GM12864 (cell line): Measurements from ENCODE around the gene PRCP.

Experiments used
- DNase-seq: peaks from one replicate; pipeline ENCODE4 v3.0.0-alpha.2; 2011; ENCODE audit warnings: low read depth
- H3K4me3 ChIP-seq: 2 replicates; pipeline ENCODE4 v1.5.1; 2011; ENCODE audit warnings: mild to moderate bottlenecking, low read depth, low read length, control low read depth
- TF ChIP-seq, protein P1 (sequence below): IDR thresholded peaks from 2 replicates; pipeline ENCODE4 v1.5.1; 2011; ENCODE audit warnings: low read depth, mild to moderate bottlenecking, moderate library complexity, low read length, control low read depth, inconsistent platforms; ENCODE audit errors: missing control alignments

The PRCP gene

DNA sequence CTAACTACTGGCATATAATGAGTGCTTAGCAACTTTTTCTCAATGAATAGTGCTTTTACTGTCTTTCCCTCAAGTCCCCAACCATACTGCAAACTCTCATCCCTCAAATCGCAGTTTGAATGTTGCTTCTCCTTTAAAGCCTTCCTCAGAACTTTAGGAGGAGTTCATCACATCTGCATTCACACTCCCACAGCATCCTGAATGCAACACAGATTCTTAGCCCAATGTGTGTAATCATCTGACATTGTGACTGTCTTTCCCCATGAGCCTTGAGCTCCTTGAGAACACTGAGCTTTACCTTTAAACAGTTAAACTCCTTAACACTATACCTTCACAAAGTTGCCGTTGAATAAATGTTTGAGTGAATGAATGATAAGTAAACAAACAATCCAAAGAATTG lies 84.8 kb downstream of the PRCP start:
- no peak for DNase-seq
- TF ChIP-seq, protein P1, sequence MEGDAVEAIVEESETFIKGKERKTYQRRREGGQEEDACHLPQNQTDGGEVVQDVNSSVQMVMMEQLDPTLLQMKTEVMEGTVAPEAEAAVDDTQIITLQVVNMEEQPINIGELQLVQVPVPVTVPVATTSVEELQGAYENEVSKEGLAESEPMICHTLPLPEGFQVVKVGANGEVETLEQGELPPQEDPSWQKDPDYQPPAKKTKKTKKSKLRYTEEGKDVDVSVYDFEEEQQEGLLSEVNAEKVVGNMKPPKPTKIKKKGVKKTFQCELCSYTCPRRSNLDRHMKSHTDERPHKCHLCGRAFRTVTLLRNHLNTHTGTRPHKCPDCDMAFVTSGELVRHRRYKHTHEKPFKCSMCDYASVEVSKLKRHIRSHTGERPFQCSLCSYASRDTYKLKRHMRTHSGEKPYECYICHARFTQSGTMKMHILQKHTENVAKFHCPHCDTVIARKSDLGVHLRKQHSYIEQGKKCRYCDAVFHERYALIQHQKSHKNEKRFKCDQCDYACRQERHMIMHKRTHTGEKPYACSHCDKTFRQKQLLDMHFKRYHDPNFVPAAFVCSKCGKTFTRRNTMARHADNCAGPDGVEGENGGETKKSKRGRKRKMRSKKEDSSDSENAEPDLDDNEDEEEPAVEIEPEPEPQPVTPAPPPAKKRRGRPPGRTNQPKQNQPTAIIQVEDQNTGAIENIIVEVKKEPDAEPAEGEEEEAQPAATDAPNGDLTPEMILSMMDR: no peak

DNA sequence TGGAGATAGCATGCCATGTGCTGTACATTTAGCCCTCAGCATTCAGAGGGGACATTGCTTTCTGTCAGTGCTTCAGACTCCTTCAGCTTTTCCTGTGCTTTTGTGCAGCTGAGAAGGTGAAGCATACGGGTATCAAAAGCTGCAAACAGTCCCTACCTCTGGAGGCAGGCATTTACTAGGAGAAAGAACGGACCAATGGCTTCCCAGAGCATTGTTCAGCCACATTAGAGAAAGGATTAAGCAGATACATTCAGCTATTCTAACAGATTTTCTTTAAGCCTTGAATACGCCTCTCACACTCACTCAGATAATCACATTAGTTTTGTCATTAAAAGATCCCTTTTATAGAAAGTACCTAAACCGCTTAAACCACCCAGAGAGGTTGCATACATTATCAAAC lies 85.9 kb downstream of the PRCP start:
- no peak overlapping the region for H3K4me3 ChIP-seq
- TF ChIP-seq, protein P1: no peak
- no peak for DNase-seq

More for the DNA sequence above, 84.8 kb downstream of the PRCP start:
- H3K4me3 ChIP-seq: no peak overlapping the region

DNA sequence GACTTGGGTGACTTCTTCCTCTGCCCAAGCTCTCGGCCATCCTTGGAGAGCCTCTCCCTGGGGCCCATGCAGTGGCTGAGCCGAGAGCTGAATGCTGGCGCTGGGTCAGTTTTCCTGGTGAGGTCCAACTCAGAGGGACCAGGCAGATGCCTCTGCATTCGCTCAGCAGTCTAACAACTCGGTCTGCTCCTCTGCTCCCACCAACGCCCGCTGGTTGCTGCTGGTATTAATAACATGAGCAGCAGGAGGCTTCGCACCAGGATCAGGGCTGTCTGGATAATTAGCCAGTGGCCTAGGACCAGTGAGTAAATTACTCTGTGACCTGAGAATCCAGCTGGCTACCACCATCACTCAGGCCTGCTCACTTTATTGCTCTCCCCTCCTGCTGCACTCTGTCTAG lies 88.9 kb downstream of the PRCP start:
- no peak for DNase-seq
- TF ChIP-seq, protein P1: no peak
- H3K4me3 ChIP-seq: no peak overlapping the region

DNA sequence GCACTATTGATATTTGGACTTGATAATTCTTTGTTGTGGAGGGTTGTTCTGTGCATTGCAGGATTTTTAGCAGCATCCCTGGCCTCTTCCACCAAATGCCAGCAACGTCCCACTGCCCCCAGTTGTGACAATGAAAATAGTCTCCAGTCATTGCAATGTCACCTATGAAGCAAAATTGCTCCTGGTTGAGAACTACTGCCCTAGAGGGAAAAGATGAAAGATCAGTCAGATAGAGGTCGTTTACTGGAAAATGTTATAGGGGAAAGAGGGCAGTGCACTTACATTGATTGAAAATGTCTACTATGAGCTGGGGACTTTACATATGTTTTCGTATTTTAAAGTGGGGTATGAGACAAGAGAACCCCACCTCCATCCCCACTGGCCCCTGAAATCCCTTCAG lies 89.5 kb downstream of the PRCP start:
- no peak overlapping the region for H3K4me3 ChIP-seq
- no peak for DNase-seq
- TF ChIP-seq, protein P1: no peak

DNA sequence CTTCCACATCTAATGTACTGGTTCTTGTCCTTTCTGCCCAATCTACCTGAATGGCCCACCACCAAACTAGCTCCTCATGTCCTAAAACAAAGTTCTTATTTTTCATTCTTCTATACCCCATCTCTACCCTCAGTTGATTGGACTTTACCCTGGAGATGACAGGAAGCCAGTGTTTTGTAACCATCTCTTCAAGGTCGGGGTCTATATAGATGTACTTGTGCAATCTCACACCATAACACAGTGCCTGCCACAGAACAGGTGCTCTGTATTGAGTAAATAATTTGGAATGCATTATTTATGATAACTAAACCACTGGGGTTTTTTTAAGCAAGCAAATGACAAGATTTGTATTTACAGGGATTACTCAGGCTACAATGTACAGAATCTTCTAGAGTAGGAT lies 89.9 kb downstream of the PRCP start:
- TF ChIP-seq, protein P1: no peak
- H3K4me3 ChIP-seq: no peak overlapping the region
- DNase-seq: no peak

DNA sequence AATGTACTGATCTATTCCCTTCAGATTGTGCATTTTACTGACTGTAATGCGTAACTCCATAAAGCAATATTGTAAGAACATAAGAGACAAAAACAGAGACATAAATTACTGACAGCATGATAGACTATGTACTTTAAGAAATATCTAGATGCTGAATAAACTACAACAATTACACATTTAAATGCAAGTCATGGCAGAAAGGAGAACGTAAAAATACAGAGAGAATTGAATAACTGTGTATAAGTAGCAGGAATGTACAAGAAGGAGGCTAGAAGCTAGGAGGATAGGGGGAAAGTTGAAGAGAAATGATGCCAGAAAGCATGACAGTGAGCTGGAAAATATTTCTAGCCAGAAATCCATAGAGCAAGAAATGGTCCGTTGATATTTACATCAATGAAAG lies 92.6 kb downstream of the PRCP start:
- TF ChIP-seq, protein P1: no peak
- no peak overlapping the region for H3K4me3 ChIP-seq
- DNase-seq: no peak

DNA sequence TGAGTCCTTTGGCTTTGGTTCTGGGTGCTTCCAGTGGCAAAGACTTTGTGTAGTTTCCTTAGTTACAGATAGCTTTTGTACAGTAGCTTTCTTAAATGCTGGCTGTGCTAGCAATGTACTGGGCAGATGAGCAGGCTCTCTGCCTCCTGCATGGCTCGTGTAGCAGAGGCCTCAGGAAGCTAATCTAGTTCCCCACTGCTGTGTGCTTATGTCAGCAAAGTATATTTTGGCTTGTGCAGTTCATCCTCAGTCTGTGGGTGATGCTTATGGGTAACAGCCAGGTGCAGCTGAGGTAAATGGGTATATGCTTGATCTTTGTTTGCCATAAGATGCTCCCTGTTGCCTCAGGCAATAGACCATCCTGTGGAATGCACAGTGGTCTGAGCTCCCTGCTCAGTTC lies 97.5 kb downstream of the PRCP start:
- no peak overlapping the region for H3K4me3 ChIP-seq
- TF ChIP-seq, protein P1: no peak
- DNase-seq: no peak
